GM18858 (cell line): Measurements from ENCODE around the gene UNC5B.
"Not testable (repeated sequence)": the region's sequence is repeated elsewhere in the genome, so short reads cannot be mapped to it uniquely, and the experiment has no call there.

Source experiments
- ATAC-seq: cut with Tn5 transposase; IDR thresholded peaks from one replicate; pipeline ENCODE4 v1.9.1; 2021; ENCODE audit not compliant: unreplicated experiment

UNC5B gene

GRCh38 chr10:71209352-71209715, 3.0 kb upstream of the UNC5B start:
- ATAC-seq = no peak

GRCh38 chr10:71209731-71210541, 2.4 kb upstream of the UNC5B start:
- no peak for ATAC-seq

GRCh38 chr10:71210542-71210871, 1.9 kb upstream of the UNC5B start:
- no peak for ATAC-seq

- ATAC-seq = no peak
Observed at GRCh38 chr10:71211053-71211452, 1.3 kb upstream of the UNC5B start.

GRCh38 chr10:71211775-71212317, 524 bp upstream of the UNC5B start:
- ATAC-seq = no peak

- no peak for ATAC-seq
Observed at GRCh38 chr10:71213127-71213621, 804 bp downstream of the UNC5B start.

- ATAC-seq = no peak
Observed at GRCh38 chr10:71213761-71214440, 1.5 kb downstream of the UNC5B start.

GRCh38 chr10:71214641-71215559, 2.5 kb downstream of the UNC5B start:
- ATAC-seq = no peak

GRCh38 chr10:71216363-71216695, 4.0 kb downstream of the UNC5B start:
- no peak for ATAC-seq

GRCh38 chr10:71216751-71217265, 4.4 kb downstream of the UNC5B start:
- no peak for ATAC-seq

GRCh38 chr10:71217266-71218045, 5.1 kb downstream of the UNC5B start:
- no peak for ATAC-seq

- no peak for ATAC-seq
Observed at GRCh38 chr10:71218046-71218650, 5.8 kb downstream of the UNC5B start.

- ATAC-seq = no peak
Observed at GRCh38 chr10:71218651-71219050, 6.3 kb downstream of the UNC5B start.

- not testable (repeated sequence) for ATAC-seq
Observed at GRCh38 chr10:71219236-71219917, 7.0 kb downstream of the UNC5B start.

GRCh38 chr10:71219918-71220688, 7.7 kb downstream of the UNC5B start:
- no peak for ATAC-seq

GRCh38 chr10:71220689-71221540, 8.5 kb downstream of the UNC5B start:
- no peak for ATAC-seq

GRCh38 chr10:71221586-71222202, 9.3 kb downstream of the UNC5B start:
- ATAC-seq = no peak
